Heart left ventricle (tissue), 13 donors: ENCODE data around the gene FADS3.

Source experiments
- CTCF ChIP-seq, 12 donors: fragments of 200-600 bp; sonication (generic) in 4 of 12; IDR thresholded peaks; one replicate each; pipeline versions ENCODE4 v1.5.0 to v1.8.0; 2018 to 2022; ENCODE audit warnings: antibody characterized with exemption in 12 of 12, mild to moderate bottlenecking in 5 of 12
- POLR2A ChIP-seq, 2 donors: fragments of 450-650 bp; IDR thresholded peaks; one replicate each; pipeline ENCODE4 v1.6.1; 2017; ENCODE audit warnings: antibody characterized with exemption in 2 of 2, mild to moderate bottlenecking in 2 of 2, moderate library complexity in 2 of 2
- donor health status: ischemic (EF 13 %, LVEDD 7.1; RV severe dilation, severe dysfunction).
- donor health status: DM: no; HTN: yes; CAD: no.
- donor health status: DM: no; HTN: no; CAD: no.
- donor health status: ischemic (EF 25% LVEDD 6.9; RV normal size, moderate dysfunction).
- donor health status: ischemic (EF 25% LVEDD 5.7; RV mildly dilated, moderate dysfunction).
- donor health status: ischemic (EF 35%, LVEDD 5.7; RV mildly dilated, moderate dysfunction).
- donor health status: nonischemic (EF 11% LVEDD 7.7; RV severe dilation, severe dysfunction).
- donor health status: DM: yes; HTN: yes; CAD: no.
- donor health status: PGD.
- donor health status: ischemic (EF 29% LVEDD 5.4; RV normal size, mild dysfunction).
- donor health status: nonischemic (EF 23%, LVEDD 6.1; RV moderate dilation, normal function).

GRCh38 chr11:61885166-61885778 lies 6.1 kb downstream of the FADS3 start:
- TF ChIP-seq CTCF (IDR thresholded peaks at IDR 0.05) (no peak), POLR2A (IDR thresholded peaks at IDR 0.05) (no peak)
